A172 (cell line): Measurements from ENCODE around the gene IKZF2. TPM values are rescaled to one million over a fixed set of nuclear protein-coding genes. Genes with fewer than 3 reads are reported as not detected.

Experiments
- DNase-seq: peaks from one replicate; pipeline ENCODE4 v3.0.0-alpha.2; 2015; ENCODE audit warnings: low spot score
- total RNA-seq: library from RNA; depleted of rRNA; stranded (reverse); fragments of >200 nt; shearing (Covaris generic); gene quantifications from 2 replicates; pipeline ENCODE4 v1.2.3, GENCODE V29; 2014; rRNA removed

IKZF2 gene
- total RNA-seq, 1 experiment from 2014 or later = 1.5 TPM

DNA sequence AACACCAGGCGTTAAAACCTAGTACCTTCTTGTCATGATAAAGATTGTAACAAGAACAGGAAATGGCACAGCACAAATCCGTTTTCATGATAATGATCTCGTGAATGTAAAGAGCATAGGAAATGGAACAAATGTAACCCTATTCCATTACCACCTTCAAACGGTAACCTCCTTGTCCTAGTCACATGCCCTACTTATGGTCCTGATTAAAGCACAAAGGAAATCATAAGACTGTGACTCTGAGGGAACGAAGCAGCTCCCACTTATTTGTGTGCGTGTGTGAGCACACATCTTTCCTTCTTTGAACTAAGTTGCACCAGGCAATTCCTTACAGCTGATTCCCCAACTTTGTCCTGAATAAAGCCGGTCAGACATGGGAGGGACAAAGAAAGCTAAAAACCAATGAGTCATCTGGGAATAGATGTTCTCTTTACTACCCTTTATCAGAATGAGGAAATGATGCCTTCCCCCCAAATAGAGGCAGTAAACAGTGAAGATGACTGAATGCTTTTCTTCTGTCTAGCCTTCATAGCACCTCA, 192.6 kb downstream of the IKZF2 start:
- peak; percentile 12 for DNase-seq

DNA sequence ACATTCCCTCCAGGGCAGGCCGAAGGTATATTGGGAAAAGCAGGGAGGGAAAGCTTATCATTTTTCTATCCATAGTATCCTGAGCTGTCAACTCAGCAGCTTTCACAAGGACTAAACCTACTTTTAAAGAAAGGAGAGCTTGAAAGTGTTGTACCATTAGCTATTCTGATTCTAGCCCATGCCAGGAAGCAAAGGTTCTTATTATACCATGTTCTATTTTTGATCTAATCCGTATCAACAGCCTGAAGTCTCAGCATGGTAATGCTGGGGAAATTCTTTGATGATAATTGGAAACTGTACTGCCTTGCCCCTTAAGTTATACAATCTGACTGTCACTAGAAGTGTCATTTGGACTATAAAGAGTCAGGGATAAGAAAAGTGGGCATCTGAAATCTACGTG, 193.3 kb downstream of the IKZF2 start:
- DNase-seq = no peak

DNA sequence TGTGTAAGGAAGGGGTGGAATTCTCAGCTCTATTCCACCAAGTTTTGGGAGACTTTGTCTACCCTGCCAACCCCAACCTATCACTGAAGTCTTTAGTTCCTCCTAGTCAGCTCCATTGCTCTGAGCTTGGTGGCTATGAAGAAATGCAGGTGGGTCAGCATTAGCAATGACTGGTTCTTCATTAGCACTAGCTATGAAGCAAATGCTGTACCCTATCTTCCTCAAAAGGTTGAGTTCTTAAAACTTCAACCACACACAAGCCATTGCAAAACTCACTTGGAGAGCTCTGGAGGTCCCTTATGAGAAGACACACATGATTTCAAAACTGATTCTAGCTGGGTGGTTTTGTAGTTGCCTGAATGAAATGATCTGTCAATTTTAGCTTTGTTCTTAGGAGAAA, 193.8 kb downstream of the IKZF2 start:
- no peak for DNase-seq

DNA sequence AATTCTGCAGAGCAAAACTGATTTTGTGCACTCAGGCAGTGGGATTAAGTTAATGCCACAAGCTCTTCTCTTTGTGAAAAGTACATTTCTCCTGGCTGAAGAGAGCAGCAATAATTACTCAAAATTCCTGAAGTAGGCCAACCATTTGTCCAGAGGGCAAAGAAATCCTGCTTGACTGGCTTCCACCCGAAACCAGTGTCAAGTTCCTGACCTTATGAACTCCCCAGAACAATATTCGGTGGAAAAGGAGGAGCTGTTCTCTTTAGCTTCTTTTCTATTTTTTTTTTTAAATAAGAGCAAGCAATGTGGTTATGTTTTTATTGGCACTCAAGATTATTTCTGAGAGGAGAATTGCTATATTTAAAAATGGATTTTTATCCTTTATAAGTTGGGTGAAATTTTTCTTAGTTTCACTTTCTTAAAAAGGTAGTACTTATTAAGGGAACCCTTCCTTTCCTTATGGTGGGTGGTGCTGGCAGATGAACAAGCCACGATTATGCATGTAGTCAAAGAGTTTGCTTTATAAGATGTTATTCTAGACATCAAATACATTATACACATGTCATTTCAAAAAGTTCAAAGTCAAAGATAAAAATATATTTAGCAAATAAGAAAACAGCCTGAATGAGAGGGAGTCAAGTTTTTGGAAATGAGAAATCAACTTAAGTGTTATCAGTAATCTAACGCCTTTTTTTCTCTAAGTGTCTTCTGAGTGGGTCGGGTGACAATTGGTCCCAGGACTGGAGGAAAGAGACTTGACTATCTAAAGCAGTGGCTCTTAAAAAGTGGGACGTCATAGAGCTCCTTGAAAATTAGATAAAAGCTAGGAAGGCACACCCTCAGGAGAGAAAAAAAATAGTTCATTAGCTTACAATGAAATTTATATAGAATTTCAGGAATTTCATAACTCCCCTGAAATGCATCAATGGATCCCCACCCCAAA, 194.5 kb downstream of the IKZF2 start:
- no peak for DNase-seq

DNA sequence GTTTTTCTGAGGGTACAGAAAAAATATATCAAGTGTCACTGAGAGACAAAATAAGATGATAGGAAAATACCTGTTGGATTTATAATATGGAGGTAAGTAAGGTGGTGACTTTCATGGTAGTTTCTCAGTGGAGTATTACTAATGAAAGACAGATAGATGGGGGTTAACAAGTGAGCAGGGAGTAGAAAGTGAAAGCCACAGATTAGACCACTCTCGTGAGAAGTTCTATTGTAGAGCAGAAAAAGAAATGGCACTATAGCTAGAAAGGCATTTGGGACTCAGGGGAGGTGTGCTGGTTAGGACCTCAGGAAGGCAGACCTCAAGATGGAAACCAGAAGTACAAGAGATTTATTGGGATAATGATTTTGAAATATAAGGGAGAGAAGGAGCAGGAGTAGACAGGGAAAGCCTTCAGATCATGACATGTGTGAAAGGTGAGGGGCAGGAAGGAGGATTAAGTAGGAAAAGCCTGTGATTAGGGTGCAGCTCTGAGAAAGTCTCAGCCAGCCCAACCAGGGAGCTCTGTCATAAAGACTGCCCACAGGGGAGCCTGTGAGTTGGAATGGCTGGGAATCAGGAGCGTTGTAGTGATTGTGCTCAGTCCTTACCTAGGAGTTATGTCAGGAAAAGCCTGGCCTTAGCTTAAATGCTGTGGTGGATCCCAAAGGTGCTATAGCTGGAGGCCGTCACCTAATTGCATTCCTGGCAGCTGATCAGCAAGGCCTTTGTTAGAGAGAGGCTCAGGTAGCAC, 198.1 kb downstream of the IKZF2 start:
- no peak for DNase-seq

DNA sequence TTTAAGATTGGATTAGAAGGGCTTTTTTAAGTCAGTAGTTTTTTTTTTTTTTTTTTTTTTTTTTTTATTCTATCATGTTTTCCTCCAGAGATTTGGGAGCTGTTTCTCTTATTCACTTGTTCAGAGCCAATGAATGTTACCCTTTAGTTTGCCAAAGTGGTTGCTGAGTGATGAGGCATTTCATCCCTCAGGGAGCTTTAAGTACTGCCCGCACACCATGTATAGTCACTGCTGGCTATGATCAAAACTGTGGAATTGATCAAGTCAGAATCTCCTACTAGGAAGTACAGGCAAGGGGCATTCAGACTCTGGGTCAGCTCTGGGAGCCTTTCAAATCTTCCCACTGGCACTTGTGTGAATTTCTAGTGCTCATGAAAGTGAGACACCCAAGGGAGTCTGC, 201.6 kb downstream of the IKZF2 start:
- DNase-seq = no peak

Other genes starting within 250 kb of the IKZF2 start
- 50.9 and 57.0 TPM in 2 replicates for gene SPAG16, start 132.9 kb upstream of the IKZF2 start, total RNA-seq